Daoy (cell line): ENCODE measurements around the gene CYP11A1. TPM values are rescaled to one million over a fixed set of nuclear protein-coding genes. Genes with fewer than 3 reads are reported as not detected.

Source experiments
- DNase-seq: peaks from one replicate; pipeline ENCODE4 v3.0.0-alpha.2; 2015; ENCODE audit warnings: low read depth
- total RNA-seq: library from RNA; depleted of rRNA; stranded (reverse); fragments of >200 nt; shearing (Covaris generic); gene quantifications from 2 replicates; pipeline ENCODE4 v1.2.3, GENCODE V29; 2014

Gene CYP11A1
- total RNA-seq, 1 experiment from 2014 or later = 0.06 TPM

DNA sequence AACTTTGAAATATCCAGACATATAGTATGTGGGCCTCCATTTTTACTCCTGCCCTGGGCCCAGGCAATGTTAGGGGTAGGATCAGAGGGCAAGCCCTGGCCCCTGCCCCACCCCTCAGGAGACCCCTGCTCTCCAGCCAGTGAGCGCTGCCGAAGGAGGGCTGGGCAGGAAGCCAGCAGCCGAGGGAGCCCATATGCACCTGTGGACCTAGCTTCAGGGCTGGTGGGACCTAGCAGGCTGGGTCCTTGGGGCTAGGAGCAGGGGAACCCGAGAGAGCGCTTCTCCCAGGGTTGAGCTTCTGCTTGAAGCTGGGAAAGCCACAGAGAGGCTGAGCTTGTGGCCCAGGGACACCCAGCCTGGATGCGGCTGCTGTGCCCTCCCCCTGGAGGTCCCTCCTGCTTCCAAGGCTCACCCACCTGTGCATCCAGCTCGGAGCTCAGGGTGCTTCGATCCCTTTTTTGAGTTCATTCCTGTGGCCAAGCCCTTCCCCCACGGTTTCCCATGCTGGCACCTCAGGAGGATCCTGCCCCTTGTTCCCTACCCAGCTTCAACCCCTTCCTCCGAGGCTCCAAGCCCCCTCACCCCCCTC lies 21.0 kb upstream of the CYP11A1 start:
- no peak for DNase-seq

- DNase-seq = no peak
Measured at GRCh38 chr15:74387621-74388362, 20.3 kb upstream of the CYP11A1 start.

DNA sequence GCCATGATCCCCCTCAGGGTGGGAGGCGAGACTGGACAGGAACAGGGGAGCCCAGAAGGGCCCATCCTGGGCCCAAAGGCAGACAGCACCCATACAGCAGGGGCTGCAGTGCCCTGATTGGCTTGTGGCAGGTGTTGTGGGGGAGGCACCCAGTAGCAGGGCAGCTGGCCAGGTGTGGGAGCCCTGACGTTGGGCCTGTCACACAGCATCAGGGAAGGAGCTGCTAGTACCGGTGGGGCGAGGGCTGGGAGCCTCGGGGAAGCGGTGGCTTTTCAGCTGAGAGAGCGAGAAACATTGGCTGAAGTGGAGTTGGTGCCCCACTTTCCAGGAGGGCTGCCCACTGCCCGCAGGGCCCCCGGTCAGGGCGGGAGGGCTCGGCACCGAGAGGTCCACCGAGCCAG lies 19.7 kb upstream of the CYP11A1 start:
- DNase-seq = peak; percentile 10

DNA sequence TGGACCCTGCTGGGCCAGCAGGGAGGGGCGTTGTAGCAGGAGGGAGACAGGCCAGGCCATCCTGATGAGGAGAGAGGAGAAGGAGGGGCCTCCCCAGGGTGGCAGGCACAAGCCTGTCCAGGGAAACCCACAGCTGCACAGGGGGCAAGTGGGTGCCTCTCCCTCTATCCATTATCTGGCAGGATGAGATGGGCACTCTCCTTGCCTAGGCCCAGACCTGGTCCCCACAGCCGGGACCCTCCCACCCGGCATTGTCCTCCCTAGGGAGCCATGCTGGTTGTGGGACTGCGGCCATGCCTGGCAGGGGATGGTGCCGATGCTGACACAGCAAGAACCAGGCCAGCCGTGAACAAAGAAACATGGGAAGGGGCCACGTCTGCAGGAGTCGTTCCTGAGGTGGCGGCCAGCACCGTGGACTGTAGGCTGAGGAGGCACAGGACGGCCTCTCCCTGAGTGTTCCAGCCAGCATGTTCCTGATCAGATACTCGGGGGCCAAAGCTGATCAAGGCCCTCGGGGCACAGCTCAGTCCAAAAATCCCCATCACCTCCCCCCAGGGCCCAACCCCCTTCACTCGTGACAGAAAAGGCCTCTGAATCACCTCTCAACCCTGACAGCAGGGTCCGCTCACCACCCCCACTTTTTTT lies 19.2 kb upstream of the CYP11A1 start:
- DNase-seq = peak; percentile 4

- no peak for DNase-seq
Measured at GRCh38 chr15:74385733-74386132, 18.3 kb upstream of the CYP11A1 start.

- DNase-seq = peak; percentile 94
Measured at GRCh38 chr15:74384881-74385643, 17.6 kb upstream of the CYP11A1 start.

DNA sequence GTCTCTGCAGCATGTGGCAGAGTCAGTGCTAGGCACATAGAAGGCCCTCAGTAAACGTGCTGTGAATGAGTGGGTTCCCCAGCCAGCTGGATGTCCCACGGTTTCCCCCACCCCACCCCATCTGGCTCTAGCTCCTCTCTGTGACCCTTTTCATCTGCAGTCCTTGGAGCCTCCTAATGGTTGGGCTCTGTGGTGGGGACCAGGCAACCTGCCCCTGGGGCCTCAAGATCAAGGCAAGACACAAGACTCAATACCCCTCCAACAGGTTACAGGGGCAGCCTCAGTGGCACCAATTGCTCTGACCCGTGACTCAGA lies 17.1 kb upstream of the CYP11A1 start:
- no peak for DNase-seq

- DNase-seq = peak; percentile 88
Measured at GRCh38 chr15:74383695-74384565, 16.5 kb upstream of the CYP11A1 start.

- DNase-seq = no peak
Measured at GRCh38 chr15:74383286-74383685, 15.8 kb upstream of the CYP11A1 start.

DNA sequence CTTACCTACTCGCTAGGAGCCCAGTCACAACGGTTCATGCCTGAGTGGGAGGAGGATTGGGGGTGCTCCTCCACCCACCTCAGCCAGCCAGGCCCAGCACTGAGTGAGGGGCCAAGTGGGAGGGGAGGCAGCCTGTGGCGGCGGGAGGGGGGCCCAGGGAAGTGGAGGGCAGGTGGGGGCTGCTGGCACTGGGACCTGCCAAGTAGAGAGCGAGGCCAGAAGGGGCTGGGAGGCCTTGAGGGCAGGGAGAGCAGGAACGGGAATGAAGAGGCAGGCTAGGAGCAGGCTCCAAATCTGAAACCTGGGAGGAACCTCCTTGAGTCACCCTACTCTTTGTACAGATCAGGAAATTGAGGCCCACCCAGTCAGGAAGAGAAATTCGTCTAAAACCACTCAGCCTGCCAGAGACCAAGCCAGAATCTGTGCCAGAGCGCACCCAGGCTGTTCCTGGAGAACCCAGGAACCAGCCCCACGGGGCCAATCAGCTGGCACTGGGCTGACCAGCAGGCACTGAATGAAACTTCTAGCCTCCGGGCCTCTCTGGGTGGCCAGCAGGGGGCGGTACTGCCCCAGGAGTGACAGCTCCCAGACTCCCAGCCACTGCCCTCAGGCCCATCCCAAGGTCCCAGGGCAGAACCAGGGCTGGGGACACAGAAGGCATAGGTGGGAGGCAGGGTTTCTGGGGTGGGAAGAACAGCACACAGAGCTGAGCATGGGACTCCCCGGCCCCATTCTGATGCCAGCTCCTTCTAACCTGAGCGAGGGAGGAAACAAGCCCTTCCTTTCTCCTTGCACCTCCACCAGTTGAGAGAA lies 14.8 kb upstream of the CYP11A1 start:
- peak; percentile 90 for DNase-seq

GRCh38 chr15:74381481-74381880 lies 14.0 kb upstream of the CYP11A1 start:
- DNase-seq = no peak

DNA sequence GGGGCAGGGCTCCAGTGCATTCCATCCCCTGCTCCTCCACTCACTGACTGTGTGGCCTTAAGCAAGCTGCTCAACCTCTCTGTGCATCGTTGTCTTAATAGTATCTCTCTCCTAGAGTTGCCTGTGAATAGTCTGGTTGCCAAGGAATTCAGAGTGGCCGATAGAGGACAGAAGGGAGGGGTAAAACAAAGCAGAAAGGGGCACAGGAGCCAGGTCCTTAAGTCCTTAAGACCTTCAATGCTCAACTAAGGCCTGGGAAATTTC lies 13.7 kb upstream of the CYP11A1 start:
- DNase-seq = no peak

GRCh38 chr15:74380361-74381189 lies 13.1 kb upstream of the CYP11A1 start:
- DNase-seq = peak; percentile 46

DNA sequence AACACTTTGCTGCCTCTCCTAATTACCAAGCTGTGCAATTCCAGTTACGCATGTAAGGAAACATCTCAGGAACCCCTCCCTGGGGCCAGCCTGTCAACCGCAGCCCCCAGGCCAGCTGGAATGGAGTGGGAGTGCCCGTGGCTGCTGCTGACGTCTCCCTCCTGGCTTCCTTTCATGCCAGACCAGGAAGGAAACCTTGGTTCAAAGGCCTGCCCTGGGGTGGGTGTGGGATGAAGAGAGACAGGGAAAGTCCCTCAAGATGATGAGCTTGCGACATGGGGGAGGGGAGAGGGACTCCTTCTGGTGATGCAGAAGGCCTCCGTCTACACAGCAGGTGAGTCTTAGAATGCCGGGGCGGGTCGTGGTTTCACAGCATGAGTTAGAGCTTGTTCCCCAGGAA lies 11.4 kb upstream of the CYP11A1 start:
- DNase-seq = peak; percentile 92

DNA sequence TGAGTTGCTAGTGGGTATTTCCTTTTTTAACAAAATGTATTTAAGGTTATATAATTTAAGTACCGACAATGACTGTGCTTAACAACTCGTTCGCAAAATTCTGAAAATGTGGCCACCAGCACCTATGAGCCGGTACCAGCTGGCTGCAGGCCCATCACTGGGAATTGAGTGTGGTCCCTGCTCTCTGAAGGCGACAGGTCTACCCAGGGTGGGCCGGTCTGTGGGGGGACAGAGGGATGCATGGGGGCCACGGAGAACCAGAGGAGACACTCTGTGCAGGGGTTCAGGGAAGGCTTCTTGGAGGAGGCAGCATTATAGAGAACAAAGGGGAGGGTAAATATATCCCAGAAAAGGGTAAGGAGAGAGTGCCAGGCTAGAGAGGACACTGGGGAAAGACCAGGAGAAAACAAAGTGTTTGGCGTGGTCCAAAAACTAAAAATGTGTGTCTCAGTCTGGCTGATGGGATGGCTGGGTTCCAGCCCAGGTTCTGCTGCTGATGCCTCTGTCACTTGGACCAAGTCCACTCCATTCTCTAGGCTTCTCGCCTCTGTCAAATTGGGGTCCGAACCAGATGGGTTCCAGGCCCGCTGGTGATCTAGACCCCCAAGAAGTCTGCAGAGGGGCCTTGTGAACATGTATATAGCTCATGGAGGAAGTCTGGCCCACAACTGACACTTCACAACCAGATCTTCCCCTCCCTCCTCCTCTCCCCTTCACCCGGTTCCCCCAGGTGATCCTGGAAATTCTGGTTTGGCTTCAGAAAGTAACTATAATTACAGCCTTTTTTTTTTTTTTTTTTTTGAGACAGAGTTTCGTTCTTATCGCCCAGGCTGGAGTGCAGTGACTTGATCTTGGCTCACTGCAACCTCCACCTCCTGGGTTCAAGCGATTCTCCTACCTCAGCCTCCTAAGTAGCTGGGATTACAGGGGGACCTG lies 10.7 kb upstream of the CYP11A1 start:
- no peak for DNase-seq

- DNase-seq = no peak
Measured at GRCh38 chr15:74376825-74377581, 9.6 kb upstream of the CYP11A1 start.

GRCh38 chr15:74376226-74376625 lies 8.8 kb upstream of the CYP11A1 start:
- no peak for DNase-seq

DNA sequence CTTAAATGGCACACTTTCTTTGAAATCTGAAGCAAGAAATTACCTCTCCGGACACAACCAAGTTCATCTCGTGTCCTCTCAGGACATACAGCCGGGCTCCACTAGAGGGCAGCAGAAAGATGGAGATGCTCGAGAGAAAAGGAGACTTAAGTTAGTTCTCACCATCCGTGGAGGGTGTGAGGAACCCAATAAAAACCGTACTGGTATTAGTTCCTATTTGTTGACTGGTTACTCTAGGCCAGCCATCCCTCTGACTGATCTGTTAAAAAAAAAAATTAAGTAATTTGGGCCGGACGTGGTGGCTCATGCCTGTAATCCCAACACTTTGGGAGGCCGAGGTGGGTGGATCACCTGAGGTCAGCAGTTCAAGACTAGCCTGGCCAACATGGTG lies 7.9 kb upstream of the CYP11A1 start:
- DNase-seq = peak; percentile 80
